Measurements from ENCODE around the gene GSTK1. TPM values are rescaled to one million over a fixed set of nuclear protein-coding genes. Genes with fewer than 3 reads are reported as not detected.
"Not testable (repeated sequence)": the region's sequence is repeated elsewhere in the genome, so short reads cannot be mapped to it uniquely, and the experiment has no call there.

GSTK1 gene
- total RNA-seq, 4 donors from 2014 or later: 159 to 243 (median 177) TPM

GRCh38 chr7:143255564-143255963, 7.7 kb upstream of the GSTK1 start:
- DNase-seq (ENCODE audit: low spot score) (no peak), ATAC-seq (ENCODE audit: low FRiP score) (no peak)
- TF ChIP-seq, protein P1, sequence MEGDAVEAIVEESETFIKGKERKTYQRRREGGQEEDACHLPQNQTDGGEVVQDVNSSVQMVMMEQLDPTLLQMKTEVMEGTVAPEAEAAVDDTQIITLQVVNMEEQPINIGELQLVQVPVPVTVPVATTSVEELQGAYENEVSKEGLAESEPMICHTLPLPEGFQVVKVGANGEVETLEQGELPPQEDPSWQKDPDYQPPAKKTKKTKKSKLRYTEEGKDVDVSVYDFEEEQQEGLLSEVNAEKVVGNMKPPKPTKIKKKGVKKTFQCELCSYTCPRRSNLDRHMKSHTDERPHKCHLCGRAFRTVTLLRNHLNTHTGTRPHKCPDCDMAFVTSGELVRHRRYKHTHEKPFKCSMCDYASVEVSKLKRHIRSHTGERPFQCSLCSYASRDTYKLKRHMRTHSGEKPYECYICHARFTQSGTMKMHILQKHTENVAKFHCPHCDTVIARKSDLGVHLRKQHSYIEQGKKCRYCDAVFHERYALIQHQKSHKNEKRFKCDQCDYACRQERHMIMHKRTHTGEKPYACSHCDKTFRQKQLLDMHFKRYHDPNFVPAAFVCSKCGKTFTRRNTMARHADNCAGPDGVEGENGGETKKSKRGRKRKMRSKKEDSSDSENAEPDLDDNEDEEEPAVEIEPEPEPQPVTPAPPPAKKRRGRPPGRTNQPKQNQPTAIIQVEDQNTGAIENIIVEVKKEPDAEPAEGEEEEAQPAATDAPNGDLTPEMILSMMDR (IDR thresholded peaks at IDR 0.05): no peak

DNA sequence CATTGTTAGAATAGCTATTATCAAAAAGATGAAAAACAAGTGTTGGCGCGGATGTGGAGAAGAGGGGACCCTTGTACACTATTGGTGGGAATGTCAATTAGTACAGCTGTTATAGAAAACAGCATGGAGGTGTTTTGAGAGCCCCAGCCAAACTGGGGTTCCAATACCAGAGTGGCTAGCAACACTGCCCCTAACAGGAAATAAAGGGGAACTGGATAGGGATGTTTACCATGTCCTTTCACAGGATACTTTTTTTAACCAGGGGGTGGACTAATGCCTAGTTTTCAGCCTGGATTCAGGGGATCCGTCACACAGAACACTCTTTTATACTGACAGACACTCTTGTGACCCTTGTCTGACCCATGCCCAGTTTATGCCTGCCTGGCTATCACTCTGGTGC, 6.9 kb upstream of the GSTK1 start:
- ATAC-seq (ENCODE audit: low FRiP score): no peak
- TF ChIP-seq, protein P1 (IDR thresholded peaks at IDR 0.05): no peak

DNA sequence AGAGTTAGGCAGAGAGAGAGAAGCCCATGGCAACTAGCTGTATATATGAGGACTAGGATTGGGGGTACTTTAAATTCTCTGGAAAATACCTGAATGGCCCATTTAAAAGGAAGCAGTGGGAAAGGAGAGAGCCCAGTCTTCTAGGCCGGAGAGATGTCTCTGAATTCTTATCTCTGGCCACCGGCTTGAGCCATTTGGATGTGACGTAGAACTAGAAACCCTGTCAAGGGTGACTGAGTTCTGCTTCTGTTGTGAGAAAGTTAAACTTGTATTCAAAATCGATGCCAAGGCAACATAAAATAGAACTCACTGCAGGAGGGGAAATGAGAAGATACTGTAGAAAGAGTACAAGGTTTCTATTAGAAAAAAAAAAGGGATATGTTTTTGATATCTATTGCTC, 6.3 kb upstream of the GSTK1 start:
- no peak for DNase-seq (ENCODE audit: low spot score)
- TF ChIP-seq, protein P1 (IDR thresholded peaks at IDR 0.05): no peak
- ATAC-seq (ENCODE audit: low FRiP score): no peak

More for the DNA sequence above, 6.9 kb upstream of the GSTK1 start:
- DNase-seq (ENCODE audit: low spot score): no peak

- no peak for ATAC-seq (ENCODE audit: low FRiP score)
These were observed 5.7 kb upstream of the GSTK1 start for GRCh38 chr7:143257501-143257900.

GRCh38 chr7:143258831-143259230, 4.4 kb upstream of the GSTK1 start:
- no peak for ATAC-seq (ENCODE audit: low FRiP score)
- TF ChIP-seq, protein P1 (IDR thresholded peaks at IDR 0.05): no peak
- DNase-seq (ENCODE audit: low spot score): no peak

More at GRCh38 chr7:143257501-143257900, 5.7 kb upstream of the GSTK1 start:
- no peak for DNase-seq (ENCODE audit: low spot score)
- TF ChIP-seq, protein P1 (IDR thresholded peaks at IDR 0.05): no peak

GRCh38 chr7:143259765-143260164, 3.5 kb upstream of the GSTK1 start:
- ATAC-seq (ENCODE audit: low FRiP score) (no peak), DNase-seq (ENCODE audit: low spot score) (no peak)
- TF ChIP-seq, protein P1 (IDR thresholded peaks at IDR 0.05): no peak

DNA sequence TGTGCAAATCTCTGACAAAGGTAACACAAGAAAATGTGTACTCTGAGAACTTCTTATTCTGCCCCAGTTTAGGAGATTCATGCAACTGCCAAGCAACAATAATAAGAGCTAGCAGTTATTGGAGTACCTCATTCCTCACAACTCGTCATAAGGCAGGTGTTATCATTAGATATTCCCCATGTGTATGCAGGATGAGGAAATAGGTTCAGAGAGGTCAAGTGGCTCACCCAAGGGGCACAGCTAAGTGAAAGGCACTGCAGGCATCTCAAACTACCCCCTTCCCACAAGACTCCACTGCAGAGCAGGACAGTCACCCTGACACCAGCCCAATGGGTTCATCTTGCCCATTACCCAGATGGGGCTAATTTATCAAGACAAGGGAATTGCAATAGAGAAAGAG, 1.3 kb upstream of the GSTK1 start:
- ATAC-seq (ENCODE audit: low FRiP score): no peak
- TF ChIP-seq, protein P1 (IDR thresholded peaks at IDR 0.05): no peak
- DNase-seq (ENCODE audit: low spot score): no peak

- ATAC-seq (ENCODE audit: low FRiP score): not testable (repeated sequence)
These were observed 941 bp downstream of the GSTK1 start for GRCh38 chr7:143264196-143264568.

More at GRCh38 chr7:143264196-143264568, 941 bp downstream of the GSTK1 start:
- DNase-seq (ENCODE audit: low spot score): not testable (repeated sequence)
